ENCODE results near the gene ICAM3. TPM values are rescaled to one million over a fixed set of nuclear protein-coding genes. Genes with fewer than 3 reads are reported as not detected.

The ICAM3 gene
- total RNA-seq, 2 donors from 2014 or later, result 27.2 to 31.8 TPM

GRCh38 chr19:10334588-10335351, 4.7 kb downstream of the ICAM3 start:
- Histone ChIP-seq H3K4me3 (peak overlapping the region; percentile 85), H3K27ac (peak overlapping the region; percentile 84), H3K27me3 (no peaks in the 10 kb centered on the region), H3K9me3 (no peaks in the 10 kb centered on the region), H3K9ac (ENCODE audit: low read depth in 2 of 2, low read length in 2 of 2) (peak overlapping the region; percentile 52 to 73), H3K36me3 (peaks cover under 1% of the 10 kb centered on the region), H3K4me1 (peaks cover 8% of the 10 kb centered on the region)
- TF ChIP-seq, protein P1, sequence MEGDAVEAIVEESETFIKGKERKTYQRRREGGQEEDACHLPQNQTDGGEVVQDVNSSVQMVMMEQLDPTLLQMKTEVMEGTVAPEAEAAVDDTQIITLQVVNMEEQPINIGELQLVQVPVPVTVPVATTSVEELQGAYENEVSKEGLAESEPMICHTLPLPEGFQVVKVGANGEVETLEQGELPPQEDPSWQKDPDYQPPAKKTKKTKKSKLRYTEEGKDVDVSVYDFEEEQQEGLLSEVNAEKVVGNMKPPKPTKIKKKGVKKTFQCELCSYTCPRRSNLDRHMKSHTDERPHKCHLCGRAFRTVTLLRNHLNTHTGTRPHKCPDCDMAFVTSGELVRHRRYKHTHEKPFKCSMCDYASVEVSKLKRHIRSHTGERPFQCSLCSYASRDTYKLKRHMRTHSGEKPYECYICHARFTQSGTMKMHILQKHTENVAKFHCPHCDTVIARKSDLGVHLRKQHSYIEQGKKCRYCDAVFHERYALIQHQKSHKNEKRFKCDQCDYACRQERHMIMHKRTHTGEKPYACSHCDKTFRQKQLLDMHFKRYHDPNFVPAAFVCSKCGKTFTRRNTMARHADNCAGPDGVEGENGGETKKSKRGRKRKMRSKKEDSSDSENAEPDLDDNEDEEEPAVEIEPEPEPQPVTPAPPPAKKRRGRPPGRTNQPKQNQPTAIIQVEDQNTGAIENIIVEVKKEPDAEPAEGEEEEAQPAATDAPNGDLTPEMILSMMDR (IDR thresholded peaks at IDR 0.05), result no peak
- intact Hi-C loops (cut with DNase I), result loop anchor here (5.0 kb wide), 2 partner anchors 48 to 67 kb away; partner anchors contain the start of gene TYK2
- DNase-seq, result peak; percentile 99

GRCh38 chr19:10333758-10334587, 5.5 kb downstream of the ICAM3 start:
- H3K4me3 ChIP-seq, result peak overlapping the region; percentile 85
- H3K27me3 ChIP-seq, result no peaks in the 10 kb centered on the region
- H3K36me3 ChIP-seq, result peaks cover 5% of the 10 kb centered on the region
- peak; percentile 60 for DNase-seq
- intact Hi-C loops (cut with DNase I), result loop anchor here (5.0 kb wide), 1 partner anchor 67 kb away; no protein-coding TSS in a partner anchor
- TF ChIP-seq, protein P1 (IDR thresholded peaks at IDR 0.05), result no peak
- H3K9me3 ChIP-seq, result no peaks in the 10 kb centered on the region
- H3K4me1 ChIP-seq, result peaks cover 8% of the 10 kb centered on the region
- H3K9ac ChIP-seq (ENCODE audit: low read depth in 2 of 2, low read length in 2 of 2), result peak overlapping the region; percentile 56 to 73
- H3K27ac ChIP-seq, result peak overlapping the region; percentile 84

DNA sequence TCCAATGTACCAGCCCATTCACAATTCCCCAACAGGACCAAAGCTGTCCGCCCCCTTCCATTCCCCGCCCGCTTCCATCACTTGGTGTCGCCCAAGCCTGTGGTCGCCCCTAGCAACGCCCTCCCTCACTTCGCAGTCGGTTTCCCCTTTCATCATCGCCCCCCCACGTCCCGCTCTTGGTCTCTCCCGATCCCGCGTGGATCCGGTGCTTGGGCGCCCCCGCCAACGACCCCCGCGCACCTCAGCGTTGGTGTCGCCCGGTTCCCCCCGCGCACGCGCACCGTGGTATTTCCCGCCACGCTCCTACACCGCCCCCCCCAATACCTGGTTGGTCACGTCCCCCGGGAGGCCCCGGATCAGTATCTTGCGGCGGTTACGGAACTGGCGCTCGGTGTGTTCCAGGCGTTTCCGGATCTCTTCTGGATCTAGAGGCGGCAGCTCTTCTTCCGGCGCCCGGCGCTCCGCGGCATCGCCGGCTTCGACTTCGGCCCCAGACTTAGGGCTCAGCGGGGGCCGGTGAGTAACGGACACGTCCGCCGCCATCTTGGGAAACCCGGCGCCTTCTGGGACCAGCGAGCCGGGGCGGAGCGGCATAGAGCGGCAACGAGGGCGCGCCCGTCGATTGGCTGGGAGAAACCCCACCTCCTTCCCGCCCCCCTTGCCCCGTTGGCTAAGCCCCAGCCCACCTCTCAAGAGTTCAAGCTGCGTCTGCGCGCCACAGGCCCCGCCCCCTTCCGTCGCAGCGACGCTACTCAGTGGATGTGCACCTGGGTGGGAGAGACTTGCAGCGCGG, 6.3 kb downstream of the ICAM3 start, which contains the start of gene RAVER1:
Gene RAVER1, minus strand, starts transcription at position 565 of the 793 bp plus-strand sequence. Its CDS starts 22 bp downstream, at position 543.
- Histone ChIP-seq H3K4me3 (peak within 1 kb of the TSS; percentile 85), H3K27ac (peak within 1 kb of the TSS; percentile 84), H3K27me3 (no peaks in the 10 kb centered on the region), H3K9me3 (no peaks in the 10 kb centered on the region), H3K4me1 (peaks cover 8% of the 10 kb centered on the region), H3K9ac (ENCODE audit: low read depth in 2 of 2, low read length in 2 of 2) (peak within 1 kb of the TSS; percentile 73 to 80), H3K36me3 (peaks cover 6% of the 10 kb centered on the region)
- TF ChIP-seq, protein P1 (IDR thresholded peaks at IDR 0.05), result no peak
- intact Hi-C loops (cut with DNase I), result loop anchor here (5.0 kb wide), 1 partner anchor 66 kb away; no protein-coding TSS in a partner anchor
- peak; percentile 98 for DNase-seq

DNA sequence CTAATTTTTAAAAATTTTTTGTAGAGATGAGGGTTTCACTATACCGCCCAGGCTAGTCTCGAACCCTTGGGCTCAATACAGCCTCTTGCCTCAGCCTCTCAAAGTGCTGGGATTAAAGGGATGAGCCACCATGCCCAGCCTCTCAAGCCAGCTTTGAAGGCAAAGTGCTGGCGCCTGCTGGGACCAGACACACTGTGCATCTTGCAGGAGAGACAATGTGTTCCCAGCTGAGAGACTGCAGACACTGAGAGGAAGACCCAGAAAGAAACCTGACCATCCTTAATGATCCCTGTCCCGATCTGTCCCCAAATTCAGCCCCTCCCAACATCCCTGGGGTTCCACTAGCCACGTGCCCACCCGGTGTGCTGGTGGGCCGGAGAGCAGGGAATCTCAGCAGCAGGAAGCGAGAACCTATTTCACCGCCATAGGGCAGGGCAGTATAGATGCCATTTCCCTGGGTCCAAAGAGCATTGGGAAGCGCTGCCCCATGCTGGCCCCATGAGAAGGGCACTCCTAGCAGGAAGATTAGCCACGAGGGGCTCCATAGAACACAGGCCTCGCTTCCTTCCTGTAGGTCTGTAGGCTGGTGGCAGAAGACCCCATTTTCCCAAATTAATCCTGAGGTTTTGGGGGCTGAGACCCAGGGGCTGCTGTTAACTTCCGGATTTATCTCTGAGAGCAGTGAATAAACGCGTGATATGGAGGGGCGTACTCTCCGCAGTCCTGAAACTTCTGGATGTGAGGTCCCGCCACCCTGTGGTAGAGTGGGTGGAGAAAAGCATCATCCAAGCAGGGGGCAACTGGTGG, 7.1 kb downstream of the ICAM3 start:
- Histone ChIP-seq H3K9ac (ENCODE audit: low read depth in 2 of 2, low read length in 2 of 2) (peak overlapping the region; percentile 73 to 80), H3K27ac (peak overlapping the region; percentile 84), H3K4me1 (peaks cover 8% of the 10 kb centered on the region), H3K27me3 (no peaks in the 10 kb centered on the region), H3K36me3 (peaks cover 10% of the 10 kb centered on the region), H3K9me3 (no peaks in the 10 kb centered on the region), H3K4me3 (peak overlapping the region; percentile 85)
- TF ChIP-seq, protein P1 (IDR thresholded peaks at IDR 0.05), result no peak
- intact Hi-C loops (cut with DNase I), result loop anchor here (5.0 kb wide), 1 partner anchor 65 kb away; no protein-coding TSS in a partner anchor
- DNase-seq, result peak; percentile 70

Data from colonic mucosa (tissue), 4 donors.